GM18519 (cell line): ENCODE results near the gene RFX1.
A peak's percentile ranks its signal among the peaks of the same experiment; 100 is the strongest.
"Not testable (repeated sequence)": the region's sequence is repeated elsewhere in the genome, so short reads cannot be mapped to it uniquely, and the experiment has no call there.

Experiments
- ATAC-seq: cut with Tn5 transposase; IDR thresholded peaks from one replicate; pipeline ENCODE4 v1.9.1; 2021; ENCODE audit warnings: mild to moderate bottlenecking, moderate library complexity; ENCODE audit not compliant: unreplicated experiment, low FRiP score

RFX1 gene

DNA sequence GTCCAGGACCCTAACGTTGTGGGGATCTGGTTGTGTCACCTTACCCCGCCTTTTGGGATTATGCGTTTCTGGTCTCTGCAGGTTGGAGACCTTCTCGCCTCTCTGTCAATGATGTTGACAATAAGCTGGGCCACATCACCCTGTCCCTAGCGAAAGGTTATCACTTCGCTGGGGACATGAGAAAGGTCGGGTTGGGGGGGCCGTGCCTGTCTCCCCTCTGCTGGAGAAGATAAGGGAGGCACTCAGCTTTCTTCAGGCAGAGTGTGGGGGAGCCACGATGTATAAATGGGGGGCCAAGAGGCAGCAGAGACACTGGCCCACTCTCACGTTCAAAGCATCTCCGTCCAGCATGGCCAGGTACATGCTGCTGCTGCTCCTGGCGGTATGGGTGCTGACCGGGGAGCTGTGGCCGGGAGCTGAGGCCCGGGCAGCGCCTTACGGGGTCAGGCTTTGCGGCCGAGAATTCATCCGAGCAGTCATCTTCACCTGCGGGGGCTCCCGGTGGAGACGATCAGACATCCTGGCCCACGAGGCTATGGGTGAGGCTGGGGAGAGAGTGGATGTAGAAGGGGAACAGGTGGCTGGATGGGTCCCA lies 21.8 kb upstream of the RFX1 start, which contains the start of gene RLN3:
RLN3 (plus strand) TSS at position 293 of the 595 bp plus-strand sequence; CDS start at position 350, 57 bp downstream.
- no peak for ATAC-seq

- ATAC-seq: not testable (repeated sequence)
These were observed 20.6 kb upstream of the RFX1 start for GRCh38 chr19:14026652-14027192.

- no peak for ATAC-seq
These were observed 17.5 kb upstream of the RFX1 start for GRCh38 chr19:14023404-14024235.

DNA sequence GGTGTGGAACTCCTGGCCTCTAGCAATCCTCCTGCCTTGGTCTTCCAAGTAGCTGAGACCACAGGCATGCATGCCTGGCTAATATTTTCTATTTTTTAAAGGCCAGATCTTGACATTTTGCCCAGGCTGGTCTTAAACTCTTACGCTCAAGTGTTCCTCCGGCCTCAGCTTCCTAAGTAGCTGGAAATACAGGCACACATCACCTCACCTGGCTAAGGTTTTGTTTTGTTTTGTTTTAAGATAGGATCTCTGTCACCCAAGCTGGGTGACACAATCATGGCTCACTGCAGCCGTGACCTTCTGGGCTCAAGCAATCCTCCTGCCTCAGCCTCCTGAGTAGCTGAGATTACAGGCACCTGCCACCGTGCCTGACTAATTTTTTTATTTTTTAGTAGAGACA lies 16.3 kb upstream of the RFX1 start:
- no peak for ATAC-seq

DNA sequence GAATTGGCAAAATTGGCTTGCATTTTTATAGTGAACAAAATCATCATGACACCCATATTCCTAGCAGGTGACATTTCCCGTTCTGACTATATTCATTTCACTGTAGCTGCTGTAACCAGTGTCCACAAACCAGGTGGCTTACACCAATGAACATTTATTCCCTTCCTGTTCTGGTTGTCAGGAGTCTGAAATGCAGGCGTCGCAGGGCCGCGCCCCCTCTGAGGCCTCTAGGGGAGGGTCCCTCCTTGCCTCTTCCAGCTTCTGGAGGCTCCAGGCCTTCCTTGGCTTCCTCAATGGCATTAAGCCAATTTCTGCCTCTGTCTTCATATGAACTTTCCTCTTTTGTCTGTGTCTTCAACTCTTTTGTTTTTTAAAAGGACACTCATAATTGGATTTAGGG lies 15.4 kb upstream of the RFX1 start:
- no peak for ATAC-seq

GRCh38 chr19:14019739-14020138 lies 13.6 kb upstream of the RFX1 start:
- ATAC-seq: not testable (repeated sequence)

DNA sequence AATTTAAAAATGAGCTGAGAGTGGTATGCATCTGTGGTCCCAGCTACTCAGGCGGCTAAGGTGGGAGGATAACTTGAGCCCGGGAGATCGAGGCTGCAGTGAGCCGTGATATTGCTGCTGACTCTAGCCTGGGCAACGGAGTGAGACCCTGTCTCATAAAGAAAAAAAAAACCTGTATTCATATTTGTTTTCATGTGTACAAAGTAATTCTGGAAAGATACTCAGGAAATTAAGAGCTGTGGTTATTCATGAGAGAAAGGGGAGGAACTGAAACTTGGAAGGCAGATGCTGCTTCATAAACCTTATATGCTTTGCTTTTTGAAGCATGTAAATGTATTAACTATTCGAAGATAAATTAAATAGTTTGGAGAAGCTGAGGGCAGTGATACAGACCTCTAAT lies 13.0 kb upstream of the RFX1 start:
- ATAC-seq: no peak

DNA sequence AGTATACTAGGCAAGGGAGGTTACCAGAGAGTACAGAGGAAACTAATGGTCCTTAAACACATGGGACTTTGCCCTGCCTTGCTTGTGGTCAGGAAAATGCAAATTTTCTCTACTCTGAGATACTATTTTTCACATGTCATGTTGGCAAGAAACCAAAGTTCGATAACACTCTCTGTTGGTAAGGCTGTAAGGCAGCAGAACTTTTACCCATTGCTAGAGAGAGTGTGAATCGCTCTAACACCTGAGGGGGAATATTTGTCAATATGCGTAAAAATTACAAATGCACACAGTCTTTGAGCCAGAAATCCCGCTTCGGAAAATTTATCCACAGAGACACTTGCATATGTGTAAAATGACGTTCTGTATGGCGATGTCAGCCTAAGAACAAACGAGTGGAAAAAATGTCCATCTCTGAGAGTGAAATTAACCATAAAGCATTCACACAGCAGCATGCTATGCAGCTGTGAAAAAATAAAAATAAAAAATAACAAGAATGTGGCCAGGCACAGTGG lies 9.5 kb upstream of the RFX1 start:
- peak; percentile 62 for ATAC-seq

DNA sequence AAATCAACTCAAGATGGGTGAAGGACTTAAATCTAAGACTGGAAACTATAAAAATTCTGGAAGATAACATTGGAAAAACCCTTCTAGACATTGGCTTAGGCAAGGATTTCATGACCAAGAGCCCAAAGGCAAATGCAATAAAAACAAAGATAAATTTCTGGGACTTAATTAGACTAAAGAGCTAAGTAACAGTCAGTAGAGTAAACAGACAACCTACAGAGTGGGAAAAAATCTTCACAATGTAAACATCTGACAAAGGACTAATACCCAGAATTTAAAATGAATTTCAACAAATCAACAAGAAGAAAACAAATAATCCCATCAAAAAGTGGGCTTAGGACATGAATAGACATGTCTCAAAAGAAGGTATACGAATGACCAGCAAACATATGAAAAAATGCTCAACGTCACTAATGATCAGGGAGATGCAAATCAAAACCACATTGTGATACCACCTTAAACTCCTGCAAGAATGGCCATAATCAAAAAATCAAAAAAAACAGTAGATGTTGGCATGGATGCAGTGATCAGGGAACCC lies 6.3 kb upstream of the RFX1 start:
- no peak for ATAC-seq

GRCh38 chr19:14006766-14007562 lies 844 bp upstream of the RFX1 start:
- ATAC-seq: no peak

- no peak for ATAC-seq
These were observed 603 bp downstream of the RFX1 start for GRCh38 chr19:14005349-14006084.

- no peak for ATAC-seq
These were observed 1.3 kb downstream of the RFX1 start for GRCh38 chr19:14004619-14005348.

GRCh38 chr19:14003251-14004055 lies 2.7 kb downstream of the RFX1 start:
- no peak for ATAC-seq

- ATAC-seq: no peak
These were observed 3.4 kb downstream of the RFX1 start for GRCh38 chr19:14002571-14003250.

GRCh38 chr19:14000691-14001375 lies 5.3 kb downstream of the RFX1 start:
- ATAC-seq: no peak

DNA sequence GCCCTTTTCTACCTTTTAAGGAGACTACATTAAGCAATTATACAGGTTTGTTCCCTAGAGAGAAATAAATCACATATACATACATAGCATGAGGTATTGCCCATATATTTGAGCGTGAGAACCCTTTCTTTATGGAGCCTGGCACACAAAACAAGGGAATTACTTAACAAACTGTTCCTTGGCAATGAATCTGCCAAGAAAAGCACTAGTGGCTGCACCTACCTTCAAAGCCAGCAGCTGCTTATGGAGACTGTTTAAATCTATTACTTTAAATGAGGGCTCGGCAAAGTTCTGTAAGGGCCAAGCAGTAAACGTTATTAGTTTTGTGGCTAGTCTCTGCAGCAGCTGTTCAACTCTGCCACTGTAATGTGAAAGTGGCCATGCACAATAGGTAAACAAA lies 7.0 kb downstream of the RFX1 start:
- no peak for ATAC-seq

DNA sequence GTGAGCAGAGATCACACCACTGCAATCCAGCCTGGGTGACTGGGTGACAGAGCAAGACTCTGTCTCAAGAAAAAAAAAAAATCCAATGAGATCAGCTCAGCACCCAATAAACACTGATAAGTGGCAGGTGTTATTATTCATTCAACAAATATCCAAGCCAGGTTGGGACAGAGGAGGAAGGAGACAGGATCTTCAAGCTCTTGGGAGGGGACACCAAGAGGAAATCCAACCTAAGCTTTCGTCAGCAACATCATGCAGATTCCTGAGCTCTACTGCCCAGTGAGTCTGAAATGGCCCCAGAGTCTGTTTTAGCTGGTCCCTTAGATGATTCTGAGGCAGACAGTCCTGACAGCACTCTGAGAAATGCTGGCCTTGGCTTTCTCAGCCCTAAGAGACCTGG lies 7.7 kb downstream of the RFX1 start:
- ATAC-seq: no peak
